GM23338 (cell line): ENCODE results near the gene OR10K2. TPM values are rescaled to one million over a fixed set of nuclear protein-coding genes. Genes with fewer than 3 reads are reported as not detected.

ENCODE experiments used
- ATAC-seq: fragments of 200-7000 bp; cut with Tn5 transposase; 3 replicates; pipeline ENCODE4 v1.9.1; 2020
- DNase-seq: peaks from one replicate; pipeline ENCODE4 v3.0.0-alpha.2; 2015; ENCODE audit warnings: low spot score
- H2AFZ ChIP-seq: fragments of 200-600 bp; sonication (generic); 2 replicates; pipeline ENCODE4 v1.8.0; 2016; ENCODE audit warnings: antibody characterized with exemption, mild to moderate bottlenecking, moderate library complexity
- H3F3A ChIP-seq: fragments of 200-600 bp; sonication (generic); replicated peaks from 2 replicates; pipeline ENCODE4 v1.8.0; 2017; ENCODE audit warnings: antibody characterized with exemption, mixed run types, low read depth
- H3K27ac ChIP-seq: fragments of 200-600 bp; sonication (generic); 2 replicates; pipeline ENCODE4 v1.6.1; 2016; ENCODE audit warnings: low read depth
- H3K27me3 ChIP-seq: fragments of 200-600 bp; sonication (generic); 2 replicates; pipeline ENCODE4 v1.8.0; 2016; ENCODE audit warnings: mild to moderate bottlenecking, mixed run types, moderate library complexity; ENCODE audit not compliant: insufficient read depth
- H3K36me3 ChIP-seq: fragments of 200-600 bp; sonication (generic); 2 replicates; pipeline ENCODE4 v1.8.0; 2016; ENCODE audit warnings: mild to moderate bottlenecking; ENCODE audit not compliant: insufficient read depth
- H3K4me1 ChIP-seq: fragments of 200-600 bp; sonication (generic); 2 replicates; pipeline ENCODE4 v1.8.0; 2016; ENCODE audit warnings: mild to moderate bottlenecking, moderate library complexity; ENCODE audit not compliant: insufficient read depth
- H3K4me2 ChIP-seq: fragments of 200-600 bp; sonication (generic); 2 replicates; pipeline ENCODE4 v1.7.1; 2017; ENCODE audit warnings: mixed run types
- H3K4me3 ChIP-seq: fragments of 200-600 bp; sonication (generic); 2 replicates; pipeline ENCODE4 v1.6.1; 2016; ENCODE audit warnings: mixed run types
- H3K79me2 ChIP-seq: fragments of 200-600 bp; sonication (generic); replicated peaks from 2 replicates; pipeline ENCODE4 v1.8.0; 2017; ENCODE audit warnings: mild to moderate bottlenecking; ENCODE audit not compliant: insufficient read depth
- H3K9me2 ChIP-seq: fragments of 200-600 bp; sonication (generic); 2 replicates; pipeline ENCODE4 v1.8.0; 2017; ENCODE audit not compliant: insufficient read depth
- H4K20me1 ChIP-seq: fragments of 200-600 bp; sonication (generic); replicated peaks from 2 replicates; pipeline ENCODE4 v1.8.0; 2017; ENCODE audit warnings: mild to moderate bottlenecking; ENCODE audit not compliant: insufficient read depth
- H3K27ac Mint-ChIP-seq: 2 replicates; pipeline ENCODE4 v1.8.0; 2020; ENCODE audit warnings: inconsistent platforms, mild to moderate bottlenecking, moderate library complexity, mixed read lengths
- H3K27me3 Mint-ChIP-seq: 3 replicates; pipeline ENCODE4 v1.8.0; 2022; ENCODE audit warnings: low read depth, mild to moderate bottlenecking, moderate library complexity, mixed read lengths, inconsistent platforms; ENCODE audit not compliant: insufficient read depth, poor library complexity
- H3K36me3 Mint-ChIP-seq: 3 replicates; pipeline ENCODE4 v1.8.0; 2021; ENCODE audit warnings: low read depth, mild to moderate bottlenecking, inconsistent platforms, moderate library complexity, mixed read lengths
- H3K4me1 Mint-ChIP-seq: 3 replicates; pipeline ENCODE4 v1.8.0; 2020; ENCODE audit warnings: mild to moderate bottlenecking, inconsistent platforms, mixed read lengths
- H3K4me3 Mint-ChIP-seq: 3 replicates; pipeline ENCODE4 v1.8.0; 2021; ENCODE audit warnings: moderate library complexity, mild to moderate bottlenecking, inconsistent platforms, mixed read lengths
- H3K9me3 Mint-ChIP-seq: 3 replicates; pipeline ENCODE4 v1.8.0; 2020; ENCODE audit warnings: moderate library complexity, mild to moderate bottlenecking, inconsistent platforms, mixed read lengths
- CREB1 ChIP-seq: fragments of 250-450 bp; sonication (Bioruptor Pico); IDR thresholded peaks from 2 replicates; pipeline ENCODE4 v1.5.0; 2020; ENCODE audit warnings: low read depth, mild to moderate bottlenecking, moderate library complexity
- EZH2phosphoT487 ChIP-seq: fragments of 200-600 bp; sonication (generic); IDR thresholded peaks from one replicate; pipeline ENCODE4 v1.8.1; 2018; ENCODE audit warnings: antibody characterized with exemption; ENCODE audit not compliant: unreplicated experiment
- JUNB ChIP-seq: IDR thresholded peaks from one replicate; pipeline ENCODE4 v1.6.1; 2016; ENCODE audit warnings: antibody characterized with exemption; ENCODE audit not compliant: unreplicated experiment
- NANOG ChIP-seq: IDR thresholded peaks from 2 replicates; pipeline ENCODE4 v1.6.1; 2016; ENCODE audit warnings: antibody characterized with exemption, borderline replicate concordance
- POLR2AphosphoS5 ChIP-seq: IDR thresholded peaks from 2 replicates; pipeline ENCODE4 v1.6.1; 2016; ENCODE audit warnings: antibody characterized with exemption, low read depth
- STAT1 ChIP-seq: IDR thresholded peaks from one replicate; pipeline ENCODE4 v1.6.1; 2016; ENCODE audit warnings: antibody characterized with exemption; ENCODE audit not compliant: unreplicated experiment
- ZNF331 ChIP-seq: fragments of 250-450 bp; sonication (Bioruptor Pico); IDR thresholded peaks from 2 replicates; pipeline ENCODE4 v1.5.0; 2020; ENCODE audit warnings: low read depth, mild to moderate bottlenecking, moderate library complexity
- polyA plus RNA-seq: library from polyadenylated mRNA; unstranded; fragments of >200 nt; fragmentation: Nextera tagmentation; extraction: Ambion mirVana; gene quantifications from 2 replicates; pipeline ENCODE4 v1.2.1, GENCODE V29; 2016
- total RNA-seq: library from RNA; depleted of rRNA; stranded (reverse); fragments of >200 nt; shearing (Covaris generic); gene quantifications from 2 replicates; pipeline ENCODE4 v1.2.3, GENCODE V29; 2014
- TF ChIP-seq, protein P1 (sequence below): IDR thresholded peaks from one replicate; pipeline ENCODE4 v1.6.1; 2018; ENCODE audit warnings: antibody characterized with exemption; ENCODE audit not compliant: unreplicated experiment
- TF ChIP-seq, protein P2 (sequence below): fragments of 250-450 bp; sonication (Bioruptor Pico); IDR thresholded peaks from 2 replicates; pipeline ENCODE4 v1.5.0; 2020; ENCODE audit warnings: mild to moderate bottlenecking, moderate library complexity
- TF ChIP-seq, protein P3 (sequence below): IDR thresholded peaks from 2 replicates; pipeline ENCODE4 v1.6.1; 2016; ENCODE audit warnings: antibody characterized with exemption
- TF ChIP-seq, protein P4 (sequence below), 2 experiments: fragments of 200-600 bp in 1 of 2; sonication (generic) in 1 of 2; conservative IDR thresholded peaks; 2 replicates each; pipeline versions ENCODE4 v1.5.1 to v1.6.1; 2016 to 2017; ENCODE audit warnings: antibody characterized with exemption in 2 of 2, low read depth in 2 of 2, mild to moderate bottlenecking in 2 of 2, moderate library complexity in 1 of 2

The OR10K2 gene
- total and polyA plus RNA-seq, 2 experiments from 2014 or later, result not detected

DNA sequence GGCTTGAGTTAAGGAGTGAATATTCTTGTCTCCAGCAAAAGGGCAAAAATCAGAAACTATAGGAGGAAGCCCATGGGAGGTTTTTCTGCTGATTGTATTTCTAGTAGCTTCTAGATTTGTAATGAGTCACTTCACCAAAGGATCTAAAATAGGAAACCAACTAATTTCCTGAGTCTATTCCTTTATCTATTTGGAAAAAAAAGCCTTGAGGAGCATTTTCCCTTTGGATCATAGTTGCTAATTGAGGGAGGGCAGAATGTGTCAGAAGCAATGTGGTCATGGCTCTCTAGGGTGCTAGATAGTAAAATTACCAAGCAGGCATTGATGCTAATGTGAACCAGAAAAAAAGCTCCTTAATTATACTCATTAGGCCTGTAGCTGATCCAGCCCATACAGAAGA, 45.9 kb upstream of the OR10K2 start, which contains the start of gene OR10R2:
Gene OR10R2 (plus strand): TSS at position 301 of the 400 bp plus-strand sequence. CDS start 106 bp downstream, outside the sequence.
- no peak within 1 kb of the TSS for H3K4me3 ChIP-seq
- no peaks in the 10 kb centered on the region for H3K36me3 ChIP-seq
- H3K27ac ChIP-seq, result no peak within 1 kb of the TSS
- 0 out of 2 replicates have a peak within 1 kb of the TSS, but pooled peaks have one; percentile 6 for H2AFZ ChIP-seq
- H3K4me3 Mint-ChIP-seq, result no peak within 1 kb of the TSS
- no peaks in the 10 kb centered on the region for H3K27me3 Mint-ChIP-seq
- no peaks in the 10 kb centered on the region for H3K79me2 ChIP-seq
- H3K4me1 Mint-ChIP-seq, result no peaks in the 10 kb centered on the region
- ATAC-seq, result no peak
- peaks cover 6% of the 10 kb centered on the region; the same call in 1 of the 2 replicates for H3K9me2 ChIP-seq
- no peaks in the 10 kb centered on the region for H3F3A ChIP-seq
- TF ChIP-seq STAT1 (no peak), EZH2phosphoT487 (no peak), ZNF331 (CRISPR knock-in tag) (no peak), JUNB (no peak), CREB1 (CRISPR knock-in tag) (no peak), NANOG (no peak), POLR2AphosphoS5 (no peak)
- TF ChIP-seq, protein P1, sequence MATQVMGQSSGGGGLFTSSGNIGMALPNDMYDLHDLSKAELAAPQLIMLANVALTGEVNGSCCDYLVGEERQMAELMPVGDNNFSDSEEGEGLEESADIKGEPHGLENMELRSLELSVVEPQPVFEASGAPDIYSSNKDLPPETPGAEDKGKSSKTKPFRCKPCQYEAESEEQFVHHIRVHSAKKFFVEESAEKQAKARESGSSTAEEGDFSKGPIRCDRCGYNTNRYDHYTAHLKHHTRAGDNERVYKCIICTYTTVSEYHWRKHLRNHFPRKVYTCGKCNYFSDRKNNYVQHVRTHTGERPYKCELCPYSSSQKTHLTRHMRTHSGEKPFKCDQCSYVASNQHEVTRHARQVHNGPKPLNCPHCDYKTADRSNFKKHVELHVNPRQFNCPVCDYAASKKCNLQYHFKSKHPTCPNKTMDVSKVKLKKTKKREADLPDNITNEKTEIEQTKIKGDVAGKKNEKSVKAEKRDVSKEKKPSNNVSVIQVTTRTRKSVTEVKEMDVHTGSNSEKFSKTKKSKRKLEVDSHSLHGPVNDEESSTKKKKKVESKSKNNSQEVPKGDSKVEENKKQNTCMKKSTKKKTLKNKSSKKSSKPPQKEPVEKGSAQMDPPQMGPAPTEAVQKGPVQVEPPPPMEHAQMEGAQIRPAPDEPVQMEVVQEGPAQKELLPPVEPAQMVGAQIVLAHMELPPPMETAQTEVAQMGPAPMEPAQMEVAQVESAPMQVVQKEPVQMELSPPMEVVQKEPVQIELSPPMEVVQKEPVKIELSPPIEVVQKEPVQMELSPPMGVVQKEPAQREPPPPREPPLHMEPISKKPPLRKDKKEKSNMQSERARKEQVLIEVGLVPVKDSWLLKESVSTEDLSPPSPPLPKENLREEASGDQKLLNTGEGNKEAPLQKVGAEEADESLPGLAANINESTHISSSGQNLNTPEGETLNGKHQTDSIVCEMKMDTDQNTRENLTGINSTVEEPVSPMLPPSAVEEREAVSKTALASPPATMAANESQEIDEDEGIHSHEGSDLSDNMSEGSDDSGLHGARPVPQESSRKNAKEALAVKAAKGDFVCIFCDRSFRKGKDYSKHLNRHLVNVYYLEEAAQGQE, result no peak
- TF ChIP-seq, protein P2, sequence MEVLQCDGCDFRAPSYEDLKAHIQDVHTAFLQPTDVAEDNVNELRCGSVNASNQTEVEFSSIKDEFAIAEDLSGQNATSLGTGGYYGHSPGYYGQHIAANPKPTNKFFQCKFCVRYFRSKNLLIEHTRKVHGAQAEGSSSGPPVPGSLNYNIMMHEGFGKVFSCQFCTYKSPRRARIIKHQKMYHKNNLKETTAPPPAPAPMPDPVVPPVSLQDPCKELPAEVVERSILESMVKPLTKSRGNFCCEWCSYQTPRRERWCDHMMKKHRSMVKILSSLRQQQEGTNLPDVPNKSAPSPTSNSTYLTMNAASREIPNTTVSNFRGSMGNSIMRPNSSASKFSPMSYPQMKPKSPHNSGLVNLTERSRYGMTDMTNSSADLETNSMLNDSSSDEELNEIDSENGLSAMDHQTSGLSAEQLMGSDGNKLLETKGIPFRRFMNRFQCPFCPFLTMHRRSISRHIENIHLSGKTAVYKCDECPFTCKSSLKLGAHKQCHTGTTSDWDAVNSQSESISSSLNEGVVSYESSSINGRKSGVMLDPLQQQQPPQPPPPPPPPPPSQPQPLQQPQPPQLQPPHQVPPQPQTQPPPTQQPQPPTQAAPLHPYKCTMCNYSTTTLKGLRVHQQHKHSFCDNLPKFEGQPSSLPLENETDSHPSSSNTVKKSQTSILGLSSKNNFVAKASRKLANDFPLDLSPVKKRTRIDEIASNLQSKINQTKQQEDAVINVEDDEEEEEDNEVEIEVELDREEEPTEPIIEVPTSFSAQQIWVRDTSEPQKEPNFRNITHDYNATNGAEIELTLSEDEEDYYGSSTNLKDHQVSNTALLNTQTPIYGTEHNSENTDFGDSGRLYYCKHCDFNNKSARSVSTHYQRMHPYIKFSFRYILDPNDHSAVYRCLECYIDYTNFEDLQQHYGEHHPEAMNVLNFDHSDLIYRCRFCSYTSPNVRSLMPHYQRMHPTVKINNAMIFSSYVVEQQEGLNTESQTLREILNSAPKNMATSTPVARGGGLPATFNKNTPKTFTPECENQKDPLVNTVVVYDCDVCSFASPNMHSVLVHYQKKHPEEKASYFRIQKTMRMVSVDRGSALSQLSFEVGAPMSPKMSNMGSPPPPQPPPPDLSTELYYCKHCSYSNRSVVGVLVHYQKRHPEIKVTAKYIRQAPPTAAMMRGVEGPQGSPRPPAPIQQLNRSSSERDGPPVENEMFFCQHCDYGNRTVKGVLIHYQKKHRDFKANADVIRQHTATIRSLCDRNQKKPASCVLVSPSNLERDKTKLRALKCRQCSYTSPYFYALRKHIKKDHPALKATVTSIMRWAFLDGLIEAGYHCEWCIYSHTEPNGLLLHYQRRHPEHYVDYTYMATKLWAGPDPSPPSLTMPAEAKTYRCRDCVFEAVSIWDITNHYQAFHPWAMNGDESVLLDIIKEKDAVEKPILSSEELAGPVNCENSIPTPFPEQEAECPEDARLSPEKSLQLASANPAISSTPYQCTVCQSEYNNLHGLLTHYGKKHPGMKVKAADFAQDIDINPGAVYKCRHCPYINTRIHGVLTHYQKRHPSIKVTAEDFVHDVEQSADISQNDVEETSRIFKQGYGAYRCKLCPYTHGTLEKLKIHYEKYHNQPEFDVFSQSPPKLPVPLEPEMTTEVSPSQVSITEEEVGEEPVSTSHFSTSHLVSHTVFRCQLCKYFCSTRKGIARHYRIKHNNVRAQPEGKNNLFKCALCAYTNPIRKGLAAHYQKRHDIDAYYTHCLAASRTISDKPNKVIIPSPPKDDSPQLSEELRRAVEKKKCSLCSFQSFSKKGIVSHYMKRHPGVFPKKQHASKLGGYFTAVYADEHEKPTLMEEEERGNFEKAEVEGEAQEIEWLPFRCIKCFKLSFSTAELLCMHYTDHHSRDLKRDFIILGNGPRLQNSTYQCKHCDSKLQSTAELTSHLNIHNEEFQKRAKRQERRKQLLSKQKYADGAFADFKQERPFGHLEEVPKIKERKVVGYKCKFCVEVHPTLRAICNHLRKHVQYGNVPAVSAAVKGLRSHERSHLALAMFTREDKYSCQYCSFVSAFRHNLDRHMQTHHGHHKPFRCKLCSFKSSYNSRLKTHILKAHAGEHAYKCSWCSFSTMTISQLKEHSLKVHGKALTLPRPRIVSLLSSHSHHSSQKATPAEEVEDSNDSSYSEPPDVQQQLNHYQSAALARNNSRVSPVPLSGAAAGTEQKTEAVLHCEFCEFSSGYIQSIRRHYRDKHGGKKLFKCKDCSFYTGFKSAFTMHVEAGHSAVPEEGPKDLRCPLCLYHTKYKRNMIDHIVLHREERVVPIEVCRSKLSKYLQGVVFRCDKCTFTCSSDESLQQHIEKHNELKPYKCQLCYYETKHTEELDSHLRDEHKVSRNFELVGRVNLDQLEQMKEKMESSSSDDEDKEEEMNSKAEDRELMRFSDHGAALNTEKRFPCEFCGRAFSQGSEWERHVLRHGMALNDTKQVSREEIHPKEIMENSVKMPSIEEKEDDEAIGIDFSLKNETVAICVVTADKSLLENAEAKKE (CRISPR knock-in tag), result no peak
- TF ChIP-seq, protein P3, sequence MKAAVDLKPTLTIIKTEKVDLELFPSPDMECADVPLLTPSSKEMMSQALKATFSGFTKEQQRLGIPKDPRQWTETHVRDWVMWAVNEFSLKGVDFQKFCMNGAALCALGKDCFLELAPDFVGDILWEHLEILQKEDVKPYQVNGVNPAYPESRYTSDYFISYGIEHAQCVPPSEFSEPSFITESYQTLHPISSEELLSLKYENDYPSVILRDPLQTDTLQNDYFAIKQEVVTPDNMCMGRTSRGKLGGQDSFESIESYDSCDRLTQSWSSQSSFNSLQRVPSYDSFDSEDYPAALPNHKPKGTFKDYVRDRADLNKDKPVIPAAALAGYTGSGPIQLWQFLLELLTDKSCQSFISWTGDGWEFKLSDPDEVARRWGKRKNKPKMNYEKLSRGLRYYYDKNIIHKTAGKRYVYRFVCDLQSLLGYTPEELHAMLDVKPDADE, result no peak
- TF ChIP-seq, protein P4, sequence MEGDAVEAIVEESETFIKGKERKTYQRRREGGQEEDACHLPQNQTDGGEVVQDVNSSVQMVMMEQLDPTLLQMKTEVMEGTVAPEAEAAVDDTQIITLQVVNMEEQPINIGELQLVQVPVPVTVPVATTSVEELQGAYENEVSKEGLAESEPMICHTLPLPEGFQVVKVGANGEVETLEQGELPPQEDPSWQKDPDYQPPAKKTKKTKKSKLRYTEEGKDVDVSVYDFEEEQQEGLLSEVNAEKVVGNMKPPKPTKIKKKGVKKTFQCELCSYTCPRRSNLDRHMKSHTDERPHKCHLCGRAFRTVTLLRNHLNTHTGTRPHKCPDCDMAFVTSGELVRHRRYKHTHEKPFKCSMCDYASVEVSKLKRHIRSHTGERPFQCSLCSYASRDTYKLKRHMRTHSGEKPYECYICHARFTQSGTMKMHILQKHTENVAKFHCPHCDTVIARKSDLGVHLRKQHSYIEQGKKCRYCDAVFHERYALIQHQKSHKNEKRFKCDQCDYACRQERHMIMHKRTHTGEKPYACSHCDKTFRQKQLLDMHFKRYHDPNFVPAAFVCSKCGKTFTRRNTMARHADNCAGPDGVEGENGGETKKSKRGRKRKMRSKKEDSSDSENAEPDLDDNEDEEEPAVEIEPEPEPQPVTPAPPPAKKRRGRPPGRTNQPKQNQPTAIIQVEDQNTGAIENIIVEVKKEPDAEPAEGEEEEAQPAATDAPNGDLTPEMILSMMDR (conservative IDR thresholded peaks at IDR 0.05; ENCODE audit: low read depth in 2 of 2), result no peak
- H3K36me3 Mint-ChIP-seq, result no peaks in the 10 kb centered on the region
- no peaks in the 10 kb centered on the region for H4K20me1 ChIP-seq
- no peak within 1 kb of the TSS for H3K4me2 ChIP-seq
- H3K9me3 Mint-ChIP-seq, result no peaks in the 10 kb centered on the region
- H3K4me1 ChIP-seq, result no peaks in the 10 kb centered on the region
- no peak for DNase-seq
- H3K27me3 ChIP-seq, result no peaks in the 10 kb centered on the region
- no peak within 1 kb of the TSS for H3K27ac Mint-ChIP-seq
